ENCODE measurements around the gene THAP7.

DNA sequence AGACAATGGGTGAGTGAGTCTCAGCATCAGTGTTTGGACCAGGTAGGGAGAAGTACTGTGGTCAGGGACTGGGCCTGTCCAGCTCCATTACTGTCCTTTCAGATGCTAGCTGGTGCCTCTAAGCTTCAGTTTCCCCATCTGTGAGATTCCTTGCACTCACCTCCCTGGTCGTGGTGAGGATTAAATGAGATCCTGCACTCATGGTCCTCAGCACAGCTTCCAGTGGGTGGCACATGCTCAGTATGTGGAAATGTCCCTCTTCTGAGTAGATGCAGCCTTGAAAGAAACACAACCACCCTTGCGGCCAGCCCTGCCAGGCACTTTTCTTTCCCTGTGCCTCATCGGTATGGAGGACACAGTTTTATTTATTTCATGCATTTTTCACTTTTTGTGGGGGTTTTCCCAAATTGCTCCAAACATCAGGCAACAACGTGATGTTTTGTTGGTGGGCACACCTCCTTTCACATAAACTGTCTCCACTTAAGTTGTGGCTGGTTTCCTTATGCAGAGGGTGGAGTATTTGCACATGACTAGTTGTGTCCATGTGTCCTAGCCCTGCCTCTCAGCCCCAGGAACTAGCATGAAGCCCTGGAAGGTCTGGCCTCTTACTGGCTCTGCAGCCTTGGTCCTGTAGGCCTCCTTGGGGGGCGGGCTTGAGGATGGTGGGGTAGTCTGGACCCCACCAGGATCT lies 18.7 kb downstream of the THAP7 start:
- TF ChIP-seq, protein P1, sequence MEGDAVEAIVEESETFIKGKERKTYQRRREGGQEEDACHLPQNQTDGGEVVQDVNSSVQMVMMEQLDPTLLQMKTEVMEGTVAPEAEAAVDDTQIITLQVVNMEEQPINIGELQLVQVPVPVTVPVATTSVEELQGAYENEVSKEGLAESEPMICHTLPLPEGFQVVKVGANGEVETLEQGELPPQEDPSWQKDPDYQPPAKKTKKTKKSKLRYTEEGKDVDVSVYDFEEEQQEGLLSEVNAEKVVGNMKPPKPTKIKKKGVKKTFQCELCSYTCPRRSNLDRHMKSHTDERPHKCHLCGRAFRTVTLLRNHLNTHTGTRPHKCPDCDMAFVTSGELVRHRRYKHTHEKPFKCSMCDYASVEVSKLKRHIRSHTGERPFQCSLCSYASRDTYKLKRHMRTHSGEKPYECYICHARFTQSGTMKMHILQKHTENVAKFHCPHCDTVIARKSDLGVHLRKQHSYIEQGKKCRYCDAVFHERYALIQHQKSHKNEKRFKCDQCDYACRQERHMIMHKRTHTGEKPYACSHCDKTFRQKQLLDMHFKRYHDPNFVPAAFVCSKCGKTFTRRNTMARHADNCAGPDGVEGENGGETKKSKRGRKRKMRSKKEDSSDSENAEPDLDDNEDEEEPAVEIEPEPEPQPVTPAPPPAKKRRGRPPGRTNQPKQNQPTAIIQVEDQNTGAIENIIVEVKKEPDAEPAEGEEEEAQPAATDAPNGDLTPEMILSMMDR (IDR thresholded peaks at IDR 0.05) = no peak
- TF ChIP-seq POLR2A (IDR thresholded peaks at IDR 0.05) (no peak), EP300 (IDR thresholded peaks at IDR 0.05) (no peak)
